C4-2B (cell line): ENCODE results near the gene NOP58.

ENCODE experiments used
- H3K27ac ChIP-seq: fragments of 450-650 bp; 2 replicates; pipeline ENCODE4 v1.5.1; 2017
- CTCF ChIP-seq: fragments of 450-650 bp; conservative IDR thresholded peaks from 2 replicates; pipeline ENCODE4 v1.5.1; 2017; ENCODE audit warnings: mild to moderate bottlenecking
- ZFX ChIP-seq: fragments of 450-650 bp; IDR thresholded peaks from 2 replicates; pipeline ENCODE4 v1.6.1; 2017

The NOP58 gene

GRCh38 chr2:202337151-202337550 is 71.6 kb downstream of the NOP58 start:
- no peak overlapping the region for H3K27ac ChIP-seq
- TF ChIP-seq CTCF (no peak), ZFX (no peak)

GRCh38 chr2:202337706-202338346 is 72.3 kb downstream of the NOP58 start:
- TF ChIP-seq CTCF (no peak), ZFX (no peak)
- no peak overlapping the region for H3K27ac ChIP-seq

- no peak for TF ChIP-seq CTCF
- 0 out of 2 replicates have a peak, but pooled peaks have one; percentile 12 for TF ChIP-seq ZFX
- peak overlapping the region; percentile 53 for H3K27ac ChIP-seq
Measured at GRCh38 chr2:202339071-202339870, 73.7 kb downstream of the NOP58 start.

GRCh38 chr2:202344178-202344577 is 78.6 kb downstream of the NOP58 start:
- no peak overlapping the region for H3K27ac ChIP-seq
- no peak for TF ChIP-seq ZFX
- TF ChIP-seq CTCF, result no peak

GRCh38 chr2:202346180-202346579 is 80.6 kb downstream of the NOP58 start:
- TF ChIP-seq CTCF (no peak), ZFX (no peak)
- H3K27ac ChIP-seq, result no peak overlapping the region
